ENCODE data around the gene PARVG.

PARVG gene

GRCh38 chr22:44193535-44193891 is 12.8 kb downstream of the PARVG start:
- H3K9me3 ChIP-seq (ENCODE audit: severe bottlenecking): peaks cover 2% of the 10 kb centered on the region
- H3K36me3 ChIP-seq: no peaks in the 10 kb centered on the region
- no peak for DNase-seq
- no peak for TF ChIP-seq CTCF (IDR thresholded peaks at IDR 0.05; ENCODE audit: low read depth, low read length)
- H3K27ac ChIP-seq: no peak overlapping the region
- no peak overlapping the region for H3K4me3 ChIP-seq (ENCODE audit: low read depth, low read length)
- H3K27me3 ChIP-seq (ENCODE audit: insufficient read depth, low read depth, severe bottlenecking): no peaks in the 10 kb centered on the region

GRCh38 chr22:44194569-44194968 is 13.8 kb downstream of the PARVG start:
- H3K27me3 ChIP-seq (ENCODE audit: insufficient read depth, low read depth, severe bottlenecking): no peaks in the 10 kb centered on the region
- DNase-seq: no peak
- H3K27ac ChIP-seq: no peak overlapping the region
- peaks cover 2% of the 10 kb centered on the region for H3K9me3 ChIP-seq (ENCODE audit: severe bottlenecking)
- no peak for TF ChIP-seq CTCF (IDR thresholded peaks at IDR 0.05; ENCODE audit: low read depth, low read length)
- no peaks in the 10 kb centered on the region for H3K36me3 ChIP-seq
- no peak overlapping the region for H3K4me3 ChIP-seq (ENCODE audit: low read depth, low read length)

GRCh38 chr22:44195189-44195871 is 14.6 kb downstream of the PARVG start:
- Histone ChIP-seq H3K9me3 (ENCODE audit: severe bottlenecking) (peaks cover 2% of the 10 kb centered on the region), H3K27me3 (ENCODE audit: insufficient read depth, low read depth, severe bottlenecking) (no peaks in the 10 kb centered on the region), H3K36me3 (no peaks in the 10 kb centered on the region), H3K27ac (no peak overlapping the region), H3K4me3 (ENCODE audit: low read depth, low read length) (no peak overlapping the region)
- TF ChIP-seq CTCF (IDR thresholded peaks at IDR 0.05; ENCODE audit: low read depth, low read length): no peak
- DNase-seq: no peak

- Histone ChIP-seq H3K9me3 (ENCODE audit: severe bottlenecking) (peaks cover 2% of the 10 kb centered on the region), H3K27me3 (ENCODE audit: insufficient read depth, low read depth, severe bottlenecking) (no peaks in the 10 kb centered on the region)
Measured at GRCh38 chr22:44196241-44196640, 15.5 kb downstream of the PARVG start.

GRCh38 chr22:44196731-44197131 is 16.0 kb downstream of the PARVG start:
- H3K27ac ChIP-seq: no peak overlapping the region
- peaks cover 2% of the 10 kb centered on the region for H3K9me3 ChIP-seq (ENCODE audit: severe bottlenecking)
- no peak for TF ChIP-seq CTCF (IDR thresholded peaks at IDR 0.05; ENCODE audit: low read depth, low read length)
- H3K4me3 ChIP-seq (ENCODE audit: low read depth, low read length): no peak overlapping the region
- no peaks in the 10 kb centered on the region for H3K27me3 ChIP-seq (ENCODE audit: insufficient read depth, low read depth, severe bottlenecking)
- no peak for DNase-seq
- H3K36me3 ChIP-seq: no peaks in the 10 kb centered on the region

More at GRCh38 chr22:44196241-44196640, 15.5 kb downstream of the PARVG start:
- no peak for DNase-seq
- TF ChIP-seq CTCF (IDR thresholded peaks at IDR 0.05; ENCODE audit: low read depth, low read length): no peak
- Histone ChIP-seq H3K36me3 (no peaks in the 10 kb centered on the region), H3K27ac (no peak overlapping the region), H3K4me3 (ENCODE audit: low read depth, low read length) (no peak overlapping the region)

- DNase-seq: no peak
- Histone ChIP-seq H3K36me3 (no peaks in the 10 kb centered on the region), H3K27me3 (ENCODE audit: insufficient read depth, low read depth, severe bottlenecking) (no peaks in the 10 kb centered on the region), H3K4me3 (ENCODE audit: low read depth, low read length) (no peak overlapping the region), H3K9me3 (ENCODE audit: severe bottlenecking) (no peaks in the 10 kb centered on the region), H3K27ac (no peak overlapping the region)
- no peak for TF ChIP-seq CTCF (IDR thresholded peaks at IDR 0.05; ENCODE audit: low read depth, low read length)
Measured at GRCh38 chr22:44197271-44197670, 16.5 kb downstream of the PARVG start.
